HepG2 (cell line): Measurements from ENCODE around the gene GLE1. TPM values are rescaled to one million over a fixed set of nuclear protein-coding genes. Genes with fewer than 3 reads are reported as not detected.

Experiments
- ISX ChIP-seq: sonication (generic); formaldehyde crosslinking; conservative IDR thresholded peaks from 2 replicates; pipeline ENCODE4 v1.5.0; 2020; ENCODE audit warnings: missing genetic modification reagents
- RFXANK ChIP-seq: IDR thresholded peaks from 2 replicates; pipeline ENCODE4 v1.6.1; 2016
- TBX3 ChIP-seq: fragments of 450-650 bp; IDR thresholded peaks from 2 replicates; pipeline ENCODE4 v1.6.1; 2017; ENCODE audit warnings: antibody characterized with exemption, mild to moderate bottlenecking, inconsistent platforms, borderline replicate concordance
- polyA plus RNA-seq, 8 experiments: library from polyadenylated mRNA; depleted of rRNA in 3 of 8; stranded (reverse) in 7 of 8; unstranded in 1 of 8; fragments of >200 nt; fragmentation: Illumina TruSeq in 4 of 8; extraction: Trizol in 4 of 8; gene quantifications; 2 replicates each; pipeline versions ENCODE4 v1.2.1 to v1.2.3, GENCODE V29; 2011 to 2016; ENCODE audit warnings: low read depth in 4 of 8, missing spikeins in 1 of 8, mixed read lengths in 1 of 8; ENCODE audit not compliant: insufficient read depth in 1 of 8
- total RNA-seq, 5 experiments: library from RNA; depleted of rRNA; stranded (reverse); fragments of >200 nt; fragmentation: Illumina TruSeq; extraction: Trizol; gene quantifications; 2 replicates each; pipeline ENCODE4 v1.2.3, GENCODE V29; 2016; ENCODE audit warnings: low read depth in 1 of 5
- TF ChIP-seq, protein P1 (sequence below): sonication (generic); formaldehyde crosslinking; IDR thresholded peaks from 2 replicates; pipeline ENCODE4 v1.4.0; 2020; ENCODE audit warnings: missing genetic modification reagents; ENCODE audit errors: not compliant biosample characterization
- TF ChIP-seq, protein P2 (sequence below): sonication (generic); formaldehyde crosslinking; IDR thresholded peaks from 2 replicates; pipeline ENCODE4 v1.5.0; 2020; ENCODE audit warnings: mild to moderate bottlenecking, missing genetic modification reagents
- TF ChIP-seq, protein P3 (sequence below): sonication (generic); formaldehyde crosslinking; IDR thresholded peaks from 2 replicates; pipeline ENCODE4 v1.4.0; 2020; ENCODE audit warnings: mild to moderate bottlenecking, missing genetic modification reagents
- TF ChIP-seq, protein P4 (sequence below): IDR thresholded peaks from 2 replicates; pipeline ENCODE4 v1.6.1; 2012; ENCODE audit warnings: low read length, improper control_type of control experiment
- TF ChIP-seq, protein P5 (sequence below): IDR thresholded peaks from 2 replicates; pipeline ENCODE4 v1.6.1; 2016; ENCODE audit warnings: missing genetic modification reagents, missing compliant biosample characterization
- TF ChIP-seq, protein P6 (sequence below): sonication (generic); formaldehyde crosslinking; IDR thresholded peaks from 2 replicates; pipeline ENCODE4 v1.5.1; 2020; ENCODE audit warnings: mild to moderate bottlenecking, missing genetic modification reagents, borderline replicate concordance
- TF ChIP-seq, protein P7 (sequence below): sonication (generic); formaldehyde crosslinking; IDR thresholded peaks from 2 replicates; pipeline ENCODE4 v1.9.0; 2021; ENCODE audit warnings: missing genetic modification reagents, mild to moderate bottlenecking, borderline replicate concordance

GLE1 gene
- total and polyA plus RNA-seq, 2 of the 13 experiments (the other 11 are each of a cell fraction or from before 2014, with no cell fraction given), result 14.7 to 28.8 TPM

DNA sequence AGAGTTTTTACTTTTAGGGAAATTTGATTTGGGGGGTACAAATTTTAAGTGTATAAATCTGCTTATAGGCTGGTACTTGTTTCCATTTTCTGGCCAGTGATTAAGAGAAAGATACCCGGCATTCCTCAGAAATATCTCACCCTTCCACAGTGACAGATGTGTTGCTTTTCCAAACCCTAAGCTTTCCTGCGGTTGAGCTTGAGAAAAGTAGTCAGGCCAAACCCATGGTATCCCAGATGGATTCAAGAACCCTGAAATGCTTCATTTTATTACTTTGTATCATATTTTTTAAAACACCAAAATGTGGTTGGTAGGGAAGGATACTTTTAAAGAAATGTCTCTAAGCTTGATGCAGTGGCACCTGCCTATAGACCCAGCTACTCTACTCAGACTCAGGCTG lies 71.4 kb downstream of the GLE1 start (continued):
- TF ChIP-seq, protein P1, sequence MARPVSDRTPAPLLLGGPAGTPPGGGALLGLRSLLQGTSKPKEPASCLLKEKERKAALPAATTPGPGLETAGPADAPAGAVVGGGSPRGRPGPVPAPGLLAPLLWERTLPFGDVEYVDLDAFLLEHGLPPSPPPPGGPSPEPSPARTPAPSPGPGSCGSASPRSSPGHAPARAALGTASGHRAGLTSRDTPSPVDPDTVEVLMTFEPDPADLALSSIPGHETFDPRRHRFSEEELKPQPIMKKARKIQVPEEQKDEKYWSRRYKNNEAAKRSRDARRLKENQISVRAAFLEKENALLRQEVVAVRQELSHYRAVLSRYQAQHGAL (CRISPR knock-in tag), result no peak
- TF ChIP-seq, protein P2, sequence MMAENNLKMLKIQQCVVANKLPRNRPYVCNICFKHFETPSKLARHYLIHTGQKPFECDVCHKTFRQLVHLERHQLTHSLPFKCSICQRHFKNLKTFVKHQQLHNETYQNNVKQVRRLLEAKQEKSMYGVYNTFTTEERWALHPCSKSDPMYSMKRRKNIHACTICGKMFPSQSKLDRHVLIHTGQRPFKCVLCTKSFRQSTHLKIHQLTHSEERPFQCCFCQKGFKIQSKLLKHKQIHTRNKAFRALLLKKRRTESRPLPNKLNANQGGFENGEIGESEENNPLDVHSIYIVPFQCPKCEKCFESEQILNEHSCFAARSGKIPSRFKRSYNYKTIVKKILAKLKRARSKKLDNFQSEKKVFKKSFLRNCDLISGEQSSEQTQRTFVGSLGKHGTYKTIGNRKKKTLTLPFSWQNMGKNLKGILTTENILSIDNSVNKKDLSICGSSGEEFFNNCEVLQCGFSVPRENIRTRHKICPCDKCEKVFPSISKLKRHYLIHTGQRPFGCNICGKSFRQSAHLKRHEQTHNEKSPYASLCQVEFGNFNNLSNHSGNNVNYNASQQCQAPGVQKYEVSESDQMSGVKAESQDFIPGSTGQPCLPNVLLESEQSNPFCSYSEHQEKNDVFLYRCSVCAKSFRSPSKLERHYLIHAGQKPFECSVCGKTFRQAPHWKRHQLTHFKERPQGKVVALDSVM (CRISPR knock-in tag), result no peak
- TF ChIP-seq, protein P3, sequence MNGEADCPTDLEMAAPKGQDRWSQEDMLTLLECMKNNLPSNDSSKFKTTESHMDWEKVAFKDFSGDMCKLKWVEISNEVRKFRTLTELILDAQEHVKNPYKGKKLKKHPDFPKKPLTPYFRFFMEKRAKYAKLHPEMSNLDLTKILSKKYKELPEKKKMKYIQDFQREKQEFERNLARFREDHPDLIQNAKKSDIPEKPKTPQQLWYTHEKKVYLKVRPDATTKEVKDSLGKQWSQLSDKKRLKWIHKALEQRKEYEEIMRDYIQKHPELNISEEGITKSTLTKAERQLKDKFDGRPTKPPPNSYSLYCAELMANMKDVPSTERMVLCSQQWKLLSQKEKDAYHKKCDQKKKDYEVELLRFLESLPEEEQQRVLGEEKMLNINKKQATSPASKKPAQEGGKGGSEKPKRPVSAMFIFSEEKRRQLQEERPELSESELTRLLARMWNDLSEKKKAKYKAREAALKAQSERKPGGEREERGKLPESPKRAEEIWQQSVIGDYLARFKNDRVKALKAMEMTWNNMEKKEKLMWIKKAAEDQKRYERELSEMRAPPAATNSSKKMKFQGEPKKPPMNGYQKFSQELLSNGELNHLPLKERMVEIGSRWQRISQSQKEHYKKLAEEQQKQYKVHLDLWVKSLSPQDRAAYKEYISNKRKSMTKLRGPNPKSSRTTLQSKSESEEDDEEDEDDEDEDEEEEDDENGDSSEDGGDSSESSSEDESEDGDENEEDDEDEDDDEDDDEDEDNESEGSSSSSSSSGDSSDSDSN (CRISPR knock-in tag), result no peak
- TF ChIP-seq ISX (no peak), TBX3 (no peak), RFXANK (CRISPR knock-in tag) (no peak)
- TF ChIP-seq, protein P4, sequence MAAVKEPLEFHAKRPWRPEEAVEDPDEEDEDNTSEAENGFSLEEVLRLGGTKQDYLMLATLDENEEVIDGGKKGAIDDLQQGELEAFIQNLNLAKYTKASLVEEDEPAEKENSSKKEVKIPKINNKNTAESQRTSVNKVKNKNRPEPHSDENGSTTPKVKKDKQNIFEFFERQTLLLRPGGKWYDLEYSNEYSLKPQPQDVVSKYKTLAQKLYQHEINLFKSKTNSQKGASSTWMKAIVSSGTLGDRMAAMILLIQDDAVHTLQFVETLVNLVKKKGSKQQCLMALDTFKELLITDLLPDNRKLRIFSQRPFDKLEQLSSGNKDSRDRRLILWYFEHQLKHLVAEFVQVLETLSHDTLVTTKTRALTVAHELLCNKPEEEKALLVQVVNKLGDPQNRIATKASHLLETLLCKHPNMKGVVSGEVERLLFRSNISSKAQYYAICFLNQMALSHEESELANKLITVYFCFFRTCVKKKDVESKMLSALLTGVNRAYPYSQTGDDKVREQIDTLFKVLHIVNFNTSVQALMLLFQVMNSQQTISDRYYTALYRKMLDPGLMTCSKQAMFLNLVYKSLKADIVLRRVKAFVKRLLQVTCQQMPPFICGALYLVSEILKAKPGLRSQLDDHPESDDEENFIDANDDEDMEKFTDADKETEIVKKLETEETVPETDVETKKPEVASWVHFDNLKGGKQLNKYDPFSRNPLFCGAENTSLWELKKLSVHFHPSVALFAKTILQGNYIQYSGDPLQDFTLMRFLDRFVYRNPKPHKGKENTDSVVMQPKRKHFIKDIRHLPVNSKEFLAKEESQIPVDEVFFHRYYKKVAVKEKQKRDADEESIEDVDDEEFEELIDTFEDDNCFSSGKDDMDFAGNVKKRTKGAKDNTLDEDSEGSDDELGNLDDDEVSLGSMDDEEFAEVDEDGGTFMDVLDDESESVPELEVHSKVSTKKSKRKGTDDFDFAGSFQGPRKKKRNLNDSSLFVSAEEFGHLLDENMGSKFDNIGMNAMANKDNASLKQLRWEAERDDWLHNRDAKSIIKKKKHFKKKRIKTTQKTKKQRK, result no peak
- TF ChIP-seq, protein P5, sequence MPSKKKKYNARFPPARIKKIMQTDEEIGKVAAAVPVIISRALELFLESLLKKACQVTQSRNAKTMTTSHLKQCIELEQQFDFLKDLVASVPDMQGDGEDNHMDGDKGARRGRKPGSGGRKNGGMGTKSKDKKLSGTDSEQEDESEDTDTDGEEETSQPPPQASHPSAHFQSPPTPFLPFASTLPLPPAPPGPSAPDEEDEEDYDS (CRISPR knock-in tag), result no peak
- TF ChIP-seq, protein P6, sequence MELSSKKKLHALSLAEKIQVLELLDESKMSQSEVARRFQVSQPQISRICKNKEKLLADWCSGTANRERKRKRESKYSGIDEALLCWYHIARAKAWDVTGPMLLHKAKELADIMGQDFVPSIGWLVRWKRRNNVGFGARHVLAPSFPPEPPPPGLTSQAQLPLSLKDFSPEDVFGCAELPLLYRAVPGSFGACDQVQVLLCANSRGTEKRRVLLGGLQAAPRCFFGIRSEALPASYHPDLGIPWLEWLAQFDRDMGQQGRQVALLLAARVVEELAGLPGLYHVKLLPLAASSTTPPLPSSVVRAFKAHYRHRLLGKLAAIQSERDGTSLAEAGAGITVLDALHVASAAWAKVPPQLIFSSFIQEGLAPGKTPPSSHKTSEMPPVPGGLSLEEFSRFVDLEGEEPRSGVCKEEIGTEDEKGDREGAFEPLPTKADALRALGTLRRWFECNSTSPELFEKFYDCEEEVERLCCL, result no peak
- TF ChIP-seq, protein P7, sequence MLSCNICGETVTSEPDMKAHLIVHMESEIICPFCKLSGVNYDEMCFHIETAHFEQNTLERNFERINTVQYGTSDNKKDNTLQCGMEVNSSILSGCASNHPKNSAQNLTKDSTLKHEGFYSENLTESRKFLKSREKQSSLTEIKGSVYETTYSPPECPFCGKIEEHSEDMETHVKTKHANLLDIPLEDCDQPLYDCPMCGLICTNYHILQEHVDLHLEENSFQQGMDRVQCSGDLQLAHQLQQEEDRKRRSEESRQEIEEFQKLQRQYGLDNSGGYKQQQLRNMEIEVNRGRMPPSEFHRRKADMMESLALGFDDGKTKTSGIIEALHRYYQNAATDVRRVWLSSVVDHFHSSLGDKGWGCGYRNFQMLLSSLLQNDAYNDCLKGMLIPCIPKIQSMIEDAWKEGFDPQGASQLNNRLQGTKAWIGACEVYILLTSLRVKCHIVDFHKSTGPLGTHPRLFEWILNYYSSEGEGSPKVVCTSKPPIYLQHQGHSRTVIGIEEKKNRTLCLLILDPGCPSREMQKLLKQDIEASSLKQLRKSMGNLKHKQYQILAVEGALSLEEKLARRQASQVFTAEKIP (CRISPR knock-in tag), result no peak
